Measurements from ENCODE around the gene ANTXR1. TPM values are rescaled to one million over a fixed set of nuclear protein-coding genes. Genes with fewer than 3 reads are reported as not detected.

The ANTXR1 gene
- total RNA-seq, 1 donor from 2014 or later = 43.1 TPM

GRCh38 chr2:69092857-69093256 lies 79.9 kb downstream of the ANTXR1 start:
- DNase-seq (ENCODE audit: extremely low read depth, low read depth, low spot score) = no peak

DNA sequence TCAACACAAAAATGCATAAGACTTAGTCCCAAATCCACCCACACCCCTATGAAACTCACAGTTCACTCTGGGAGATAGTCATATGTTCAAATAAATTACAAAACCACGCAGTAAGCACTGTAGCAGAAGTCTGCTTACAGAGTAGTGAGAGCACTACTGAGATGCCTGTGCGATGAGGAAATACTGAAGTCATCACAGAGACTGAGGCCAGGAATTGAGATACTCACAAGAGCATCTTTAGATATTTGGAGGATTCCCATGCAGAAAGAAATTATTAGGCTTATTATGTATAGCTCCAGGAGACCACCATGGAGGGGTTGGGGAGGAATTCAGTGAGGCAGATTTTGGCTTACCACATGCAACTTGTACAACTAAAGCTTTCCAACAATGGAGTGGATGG lies 82.3 kb downstream of the ANTXR1 start:
- DNase-seq (ENCODE audit: extremely low read depth, low read depth, low spot score) = no peak

GRCh38 chr2:69096326-69097095 lies 83.5 kb downstream of the ANTXR1 start:
- DNase-seq (ENCODE audit: extremely low read depth, low read depth, low spot score) = no peak

GRCh38 chr2:69097148-69097610 lies 84.2 kb downstream of the ANTXR1 start:
- peak; percentile 42 for DNase-seq (ENCODE audit: extremely low read depth, low read depth, low spot score)

- DNase-seq (ENCODE audit: extremely low read depth, low read depth, low spot score) = no peak
Observed at GRCh38 chr2:69097891-69098655, 85.1 kb downstream of the ANTXR1 start.

GRCh38 chr2:69099541-69099940 lies 86.6 kb downstream of the ANTXR1 start:
- DNase-seq (ENCODE audit: extremely low read depth, low read depth, low spot score) = no peak

GRCh38 chr2:69100220-69100723 lies 87.3 kb downstream of the ANTXR1 start:
- no peak for DNase-seq (ENCODE audit: extremely low read depth, low read depth, low spot score)

DNA sequence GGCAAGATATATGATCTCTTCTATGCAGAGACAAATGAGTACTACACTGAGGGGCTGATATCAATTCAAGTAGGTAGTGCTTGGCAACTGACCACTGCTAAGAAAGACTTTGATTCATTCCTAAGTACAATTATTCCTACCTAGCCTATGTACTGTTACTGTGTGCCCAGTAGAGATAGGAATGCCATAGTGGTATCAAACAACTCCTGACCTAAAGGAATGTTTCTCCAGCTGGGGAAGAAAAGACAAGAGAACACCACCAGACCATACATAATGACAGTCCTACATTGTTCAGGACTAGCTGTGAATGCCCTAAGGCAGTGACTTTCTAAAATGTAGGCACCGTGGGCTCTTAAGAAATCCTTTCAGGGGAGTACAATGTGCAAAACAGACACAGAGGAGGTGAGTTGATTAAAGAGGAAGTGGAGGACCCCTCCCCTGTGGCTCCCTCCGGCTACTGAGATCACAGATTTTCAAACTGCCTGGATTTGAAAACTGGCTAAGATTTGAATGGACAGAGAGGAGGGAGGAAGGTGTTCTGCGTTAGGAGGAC lies 89.1 kb downstream of the ANTXR1 start:
- no peak for DNase-seq (ENCODE audit: extremely low read depth, low read depth, low spot score)

- no peak for DNase-seq (ENCODE audit: extremely low read depth, low read depth, low spot score)
Observed at GRCh38 chr2:69103419-69103818, 90.4 kb downstream of the ANTXR1 start.

DNA sequence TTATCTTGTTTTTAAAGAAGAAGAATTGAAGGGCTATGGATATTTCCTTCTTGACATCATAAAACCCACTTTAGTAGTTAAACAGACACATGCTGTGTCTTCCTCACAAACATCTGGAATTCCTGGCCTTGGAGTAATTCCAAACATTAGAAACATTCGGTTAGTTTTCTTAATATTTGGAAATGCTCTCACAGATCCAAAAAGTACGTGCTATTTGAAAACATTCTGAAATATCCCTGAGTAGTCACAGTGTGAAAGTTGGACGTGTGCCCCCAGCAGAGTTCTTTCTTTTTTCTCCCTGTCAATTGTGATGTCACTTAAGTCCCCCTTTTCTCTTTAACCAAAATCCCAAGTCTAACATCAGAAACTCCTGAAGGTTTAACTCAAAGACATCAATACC lies 91.3 kb downstream of the ANTXR1 start:
- no peak for DNase-seq (ENCODE audit: extremely low read depth, low read depth, low spot score)

DNA sequence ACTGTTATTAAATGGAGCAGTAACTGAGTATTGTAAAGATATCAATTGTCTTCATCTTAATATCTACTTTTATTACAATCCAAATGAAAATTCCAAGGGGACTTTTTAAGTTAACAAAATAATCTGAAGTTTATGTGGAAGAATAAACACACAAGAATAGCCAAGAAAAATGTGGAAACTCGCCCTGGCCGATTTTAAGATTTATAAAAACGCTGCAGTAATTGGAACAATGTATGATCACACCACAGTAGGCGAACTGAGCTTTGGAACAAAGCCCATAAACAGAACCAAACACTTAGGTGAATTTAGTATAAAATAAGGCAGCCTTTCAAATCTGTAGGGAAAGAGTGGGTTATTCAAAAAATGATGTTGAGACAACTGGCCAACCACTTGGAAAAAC lies 96.3 kb downstream of the ANTXR1 start:
- DNase-seq (ENCODE audit: extremely low read depth, low read depth, low spot score) = no peak

GRCh38 chr2:69111076-69111475 lies 98.1 kb downstream of the ANTXR1 start:
- no peak for DNase-seq (ENCODE audit: extremely low read depth, low read depth, low spot score)

- no peak for DNase-seq (ENCODE audit: extremely low read depth, low read depth, low spot score)
Observed at GRCh38 chr2:69113627-69114026, 100.6 kb downstream of the ANTXR1 start.

DNA sequence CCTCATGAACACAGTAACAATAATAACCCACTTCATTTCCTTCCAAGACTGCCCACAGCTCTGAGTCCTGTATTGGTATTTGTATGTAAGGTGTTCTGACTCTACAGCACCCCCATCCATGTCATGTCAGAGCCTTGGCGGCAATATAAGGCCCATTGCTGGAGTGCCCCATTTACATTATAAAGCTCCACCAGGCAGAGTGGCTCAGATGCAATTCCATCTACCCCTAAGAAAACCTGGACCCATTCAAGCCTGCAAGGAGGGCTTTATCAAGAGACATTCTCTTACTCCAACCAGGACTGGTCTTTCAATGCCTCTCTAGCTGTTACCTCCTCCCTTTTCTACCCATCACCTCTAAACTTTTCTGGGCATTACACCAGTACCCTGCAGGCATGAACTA lies 101.6 kb downstream of the ANTXR1 start:
- no peak for DNase-seq (ENCODE audit: extremely low read depth, low read depth, low spot score)

DNA sequence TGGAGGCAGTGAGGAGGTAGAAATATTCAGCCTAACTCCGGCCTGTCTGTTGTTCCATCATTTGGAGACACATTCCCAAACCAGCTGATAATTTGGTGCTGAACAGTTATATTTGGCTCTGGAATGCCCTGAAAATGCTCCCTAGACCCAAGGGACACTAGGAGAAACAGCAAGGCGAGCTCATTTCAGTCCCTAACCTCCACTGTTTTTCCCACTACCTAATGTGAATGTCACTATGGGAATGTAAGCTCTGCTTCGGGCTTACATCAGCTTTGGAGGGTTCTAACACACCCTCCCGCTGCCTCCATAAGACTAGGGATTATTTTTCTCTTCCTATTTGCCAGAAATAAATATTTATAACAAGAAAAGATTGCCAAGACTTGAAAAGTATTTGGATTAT lies 103.5 kb downstream of the ANTXR1 start:
- DNase-seq (ENCODE audit: extremely low read depth, low read depth, low spot score) = no peak

GRCh38 chr2:69118609-69119008 lies 105.6 kb downstream of the ANTXR1 start:
- DNase-seq (ENCODE audit: extremely low read depth, low read depth, low spot score) = no peak

DNA sequence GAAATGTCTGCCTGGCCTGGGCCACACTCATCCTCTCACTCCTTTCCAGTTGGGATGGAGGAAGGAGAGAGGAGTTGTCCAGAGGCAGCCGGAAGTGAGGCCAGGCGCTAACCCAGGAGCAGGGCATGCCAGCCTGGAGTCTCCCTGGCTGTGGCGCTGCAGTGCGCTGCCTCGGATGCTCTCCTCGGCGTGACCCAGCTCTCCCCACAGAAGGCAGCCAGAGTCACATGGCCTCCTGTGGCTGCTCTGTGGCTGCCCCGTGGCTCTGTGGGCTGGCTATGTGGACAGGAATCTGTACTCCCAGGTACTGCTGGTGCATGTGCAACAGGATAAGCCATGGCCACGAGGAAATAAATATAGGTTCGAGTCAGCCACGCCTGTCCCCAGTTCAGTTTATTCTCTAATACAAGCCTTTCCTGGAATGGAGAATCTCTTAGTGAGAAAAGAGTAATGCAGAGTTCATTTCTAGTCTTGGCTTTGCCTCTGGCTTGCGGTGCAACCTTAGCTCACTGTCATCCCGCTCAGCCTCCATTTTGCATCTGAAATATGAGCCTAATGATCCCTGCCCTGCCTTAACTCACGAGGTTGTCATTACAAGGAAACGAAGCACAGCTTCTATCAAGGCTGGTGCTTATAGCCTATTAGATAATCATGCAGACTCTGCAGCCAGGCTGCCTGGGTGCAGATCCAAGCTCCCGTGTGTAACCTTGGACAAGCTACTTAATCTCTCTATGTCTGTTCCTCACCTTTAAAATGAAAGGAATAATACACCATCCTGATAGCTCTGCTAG lies 106.3 kb downstream of the ANTXR1 start:
- no peak for DNase-seq (ENCODE audit: extremely low read depth, low read depth, low spot score)

DNA sequence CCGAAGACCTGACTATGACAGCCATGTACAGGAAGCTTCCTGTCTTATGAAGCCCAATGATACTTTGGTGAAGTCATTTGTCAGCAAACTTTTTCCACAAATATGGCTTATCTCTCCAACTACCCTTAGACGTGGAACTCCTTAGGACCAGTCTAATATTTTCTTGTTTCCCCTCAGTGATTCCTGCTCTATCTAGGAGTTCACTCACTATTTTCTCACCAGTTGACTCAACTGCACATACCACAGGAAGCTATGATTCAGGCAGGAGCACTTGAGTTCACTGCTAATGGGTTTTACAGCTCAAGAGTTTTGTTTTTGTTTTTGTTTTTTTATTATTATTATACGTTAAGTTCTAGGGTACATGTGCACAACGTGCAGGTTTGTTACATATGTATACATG lies 109.3 kb downstream of the ANTXR1 start:
- peak; percentile 74 for DNase-seq (ENCODE audit: extremely low read depth, low read depth, low spot score)

DNA sequence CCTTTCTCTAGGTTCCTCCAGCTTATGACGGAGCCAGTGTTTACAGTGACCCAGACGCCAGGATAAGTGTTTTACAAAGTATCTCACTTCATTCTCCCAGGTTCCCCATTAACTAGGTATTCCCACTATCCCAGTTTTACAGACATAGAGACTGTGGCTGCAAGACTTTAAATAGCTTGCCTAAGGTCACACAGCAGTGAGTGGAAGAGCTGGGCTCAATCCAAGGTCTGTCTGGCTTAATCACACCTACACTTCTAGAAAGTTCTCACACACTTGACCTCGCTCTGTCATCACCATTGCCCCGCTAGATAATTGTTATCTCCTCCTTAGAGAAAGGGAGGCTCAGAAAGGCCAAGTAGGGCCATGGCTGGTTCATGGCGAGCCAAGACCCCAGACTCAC lies 110.2 kb downstream of the ANTXR1 start:
- DNase-seq (ENCODE audit: extremely low read depth, low read depth, low spot score) = no peak

DNA sequence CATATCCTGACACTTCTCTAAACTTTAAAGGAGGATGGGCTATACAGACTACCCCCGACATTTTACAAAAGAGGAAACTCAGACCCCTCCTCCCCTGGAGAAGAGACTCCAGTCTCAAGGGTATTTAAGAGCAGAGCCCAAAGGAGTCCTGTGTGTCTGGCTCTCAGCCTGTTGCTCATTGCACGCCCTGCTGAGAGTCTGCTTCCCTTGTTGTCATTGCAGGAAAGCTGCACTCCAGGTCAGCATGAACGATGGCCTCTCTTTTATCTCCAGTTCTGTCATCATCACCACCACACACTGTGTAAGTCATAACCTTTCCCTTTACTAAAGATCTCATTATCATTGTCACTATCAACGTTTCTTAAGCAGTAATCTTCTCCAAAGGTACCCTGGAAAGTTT lies 111.4 kb downstream of the ANTXR1 start:
- DNase-seq (ENCODE audit: extremely low read depth, low read depth, low spot score) = no peak

DNA sequence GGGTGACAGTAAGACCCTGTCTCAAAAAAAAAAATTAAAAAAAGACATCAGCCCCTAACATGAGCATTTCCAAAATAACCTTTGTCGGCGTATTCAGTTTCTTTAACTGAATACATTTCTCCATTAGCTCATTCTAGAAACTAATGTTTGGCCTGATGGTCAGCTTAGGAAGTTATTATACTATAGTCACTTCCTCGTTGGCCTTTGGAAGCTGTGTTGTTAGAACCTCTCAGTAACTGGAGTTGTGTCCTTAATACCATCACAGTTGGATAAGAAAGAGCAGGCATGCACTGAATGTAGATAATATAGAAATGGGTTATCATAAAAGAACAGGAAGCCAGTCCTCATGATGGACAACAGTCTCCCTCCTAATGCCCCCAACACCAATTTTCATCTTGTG lies 112.8 kb downstream of the ANTXR1 start:
- no peak for DNase-seq (ENCODE audit: extremely low read depth, low read depth, low spot score)
